GM04504 (cell line): ENCODE measurements around the gene AXIN1.
A peak's percentile ranks its signal among the peaks of the same experiment; 100 is the strongest.
"Not testable (repeated sequence)": the region's sequence is repeated elsewhere in the genome, so short reads cannot be mapped to it uniquely, and the experiment has no call there.

ENCODE experiments used
- DNase-seq: peaks from one replicate; pipeline ENCODE4 v3.0.0-alpha.2; 2012; ENCODE audit warnings: low read depth

AXIN1 gene

GRCh38 chr16:381012-381788, 28.7 kb upstream of the AXIN1 start:
- no peak for DNase-seq

GRCh38 chr16:380762-381011, 28.2 kb upstream of the AXIN1 start:
- DNase-seq: no peak

DNA sequence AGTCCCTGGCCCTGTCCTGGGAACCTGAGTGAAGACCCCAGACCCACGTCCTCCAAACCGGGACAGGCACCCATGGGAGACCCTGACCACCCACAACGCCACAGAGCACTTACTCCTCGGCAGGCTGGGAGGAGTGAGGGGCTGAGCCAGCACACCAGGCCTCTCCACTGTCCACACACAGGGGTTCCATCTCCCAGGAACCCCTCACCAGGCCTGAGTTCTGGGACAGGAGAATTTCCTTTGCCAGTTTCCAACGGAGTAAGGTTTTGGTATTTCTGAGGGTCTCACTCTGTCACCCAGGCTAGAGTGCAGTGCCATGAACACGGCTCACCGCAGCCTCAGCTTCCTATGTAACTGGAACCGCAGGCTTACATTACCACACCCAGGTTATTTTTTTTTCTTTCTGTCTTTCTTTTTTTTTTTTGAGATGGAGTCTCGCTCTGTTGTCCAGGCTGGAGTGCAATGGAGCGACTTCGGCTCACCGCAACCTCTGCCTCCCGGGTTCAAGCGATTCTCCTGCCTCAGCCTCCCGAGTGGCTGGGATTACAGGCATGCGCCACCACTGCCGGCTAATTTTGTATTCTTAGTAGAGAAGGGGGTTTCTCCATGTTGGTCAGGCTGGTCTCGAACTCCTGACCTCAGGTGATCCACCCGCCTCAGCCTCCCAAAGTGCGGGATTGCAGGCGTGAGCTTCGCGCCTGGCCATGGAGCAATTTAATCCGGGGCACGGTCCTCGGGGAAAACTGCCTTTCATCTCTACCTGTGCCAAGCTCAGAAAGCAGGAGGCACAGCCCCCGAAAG, 27.6 kb upstream of the AXIN1 start:
- DNase-seq: no peak

GRCh38 chr16:379183-379960, 26.8 kb upstream of the AXIN1 start:
- DNase-seq: no peak

- DNase-seq: no peak
Observed at GRCh38 chr16:378821-379182, 26.3 kb upstream of the AXIN1 start.

- DNase-seq: not testable (repeated sequence)
Observed at GRCh38 chr16:378113-378820, 25.7 kb upstream of the AXIN1 start.

- DNase-seq: no peak
Observed at GRCh38 chr16:377419-377951, 25.0 kb upstream of the AXIN1 start.

GRCh38 chr16:376817-377418, 24.4 kb upstream of the AXIN1 start:
- DNase-seq: no peak

- no peak for DNase-seq
Observed at GRCh38 chr16:375927-376816, 23.6 kb upstream of the AXIN1 start.

DNA sequence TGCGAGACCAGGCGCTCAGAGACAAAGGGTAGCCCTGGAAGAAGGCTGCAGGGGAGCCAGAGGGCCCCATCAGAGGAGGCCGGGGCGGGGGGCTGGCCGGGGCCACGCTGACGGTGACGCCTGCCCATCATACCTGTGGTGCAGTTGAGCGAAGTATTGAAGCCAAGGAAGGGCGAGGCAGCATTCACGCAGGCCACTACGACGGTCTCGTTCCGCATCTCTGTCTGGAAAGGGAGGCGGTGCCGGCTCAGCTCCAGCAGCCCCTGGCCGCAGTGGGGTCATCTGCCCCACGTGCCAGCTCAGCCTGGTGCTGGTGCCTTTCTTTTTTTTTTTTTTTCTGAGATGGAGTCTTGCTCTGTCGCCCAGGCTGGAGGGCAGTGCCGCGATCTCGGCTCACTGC, 22.7 kb upstream of the AXIN1 start:
- no peak for DNase-seq

DNA sequence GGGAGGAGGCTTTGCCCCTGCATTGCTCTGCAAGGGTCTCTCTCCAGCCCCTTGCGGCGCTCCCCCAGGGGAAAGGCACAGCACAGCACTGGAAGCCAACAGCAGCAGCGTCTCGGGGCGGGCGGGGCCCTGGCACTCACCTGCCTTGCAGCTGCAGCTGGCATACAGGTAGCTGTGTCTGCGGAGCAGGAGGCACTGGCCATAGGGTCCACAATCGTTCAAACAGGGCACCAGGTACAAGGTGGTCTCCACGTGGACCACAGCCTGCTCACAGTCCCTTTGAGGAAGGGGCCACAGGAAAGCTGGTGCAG, 22.0 kb upstream of the AXIN1 start:
- DNase-seq: no peak

- no peak for DNase-seq
Observed at GRCh38 chr16:373848-374615, 21.5 kb upstream of the AXIN1 start.

DNA sequence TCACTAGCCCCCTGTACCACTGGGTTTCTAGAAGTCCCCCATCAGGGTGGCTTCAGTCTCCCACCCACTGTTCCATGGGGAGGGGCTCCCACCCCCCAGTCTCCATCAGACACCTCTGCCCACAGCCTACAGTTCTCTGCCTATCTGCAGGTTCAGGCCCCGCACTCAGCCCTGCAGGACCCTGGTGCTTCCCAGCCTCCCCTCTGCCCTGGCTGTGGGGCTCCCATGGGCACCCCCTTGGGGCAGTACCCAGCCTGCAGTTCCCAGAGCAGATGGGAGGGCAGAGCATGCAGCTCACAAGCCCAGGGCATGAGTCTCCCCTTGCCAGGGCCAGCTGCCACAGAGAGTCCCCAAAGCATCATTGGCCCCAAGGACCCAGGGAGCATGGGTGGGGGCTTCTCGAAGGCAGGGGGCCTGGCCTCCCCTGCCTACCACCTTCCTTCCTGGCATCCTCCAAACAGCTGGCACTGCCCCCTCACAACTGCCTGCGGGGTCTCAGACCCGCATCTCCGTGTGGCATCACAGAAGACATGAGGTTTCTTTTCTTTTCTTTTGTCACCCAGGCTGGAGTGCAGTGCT, 20.6 kb upstream of the AXIN1 start:
- no peak for DNase-seq

- no peak for DNase-seq
Observed at GRCh38 chr16:372302-372983, 19.9 kb upstream of the AXIN1 start.

GRCh38 chr16:371515-372301, 19.2 kb upstream of the AXIN1 start:
- no peak for DNase-seq

DNA sequence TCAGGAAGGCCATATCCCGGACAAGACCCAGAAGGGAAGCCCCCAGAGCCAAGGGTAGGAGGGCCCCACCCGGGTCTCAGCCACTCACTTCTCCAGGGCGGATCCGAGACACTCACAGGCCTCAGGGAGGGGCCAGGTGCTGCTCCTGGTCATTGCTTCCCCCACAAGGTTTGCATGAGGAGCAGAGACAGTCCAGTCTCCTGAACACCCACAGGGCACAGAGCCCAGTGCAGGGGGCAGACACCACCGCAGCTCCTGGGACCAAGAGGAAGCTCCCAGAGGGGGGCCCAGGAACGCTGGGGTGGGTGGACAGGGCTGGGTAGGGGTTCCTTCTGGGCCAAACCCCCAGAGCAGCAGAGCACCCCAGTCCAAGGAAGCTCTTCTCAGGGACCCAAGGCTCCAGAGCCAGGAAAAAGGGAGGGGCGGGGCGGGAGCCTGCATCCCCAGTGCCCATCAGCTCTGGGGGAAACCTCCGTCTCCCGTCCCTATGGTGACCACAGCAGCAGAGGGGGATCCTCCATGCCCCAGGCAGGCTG, 18.5 kb upstream of the AXIN1 start:
- DNase-seq: no peak

- DNase-seq: peak; percentile 89
Observed at GRCh38 chr16:370443-370842, 17.9 kb upstream of the AXIN1 start, which contains the start of gene MRPL28. TSS of gene MRPL28 (minus strand) at chr16:370538. CDS start at chr16:370218, 320 bp downstream.

DNA sequence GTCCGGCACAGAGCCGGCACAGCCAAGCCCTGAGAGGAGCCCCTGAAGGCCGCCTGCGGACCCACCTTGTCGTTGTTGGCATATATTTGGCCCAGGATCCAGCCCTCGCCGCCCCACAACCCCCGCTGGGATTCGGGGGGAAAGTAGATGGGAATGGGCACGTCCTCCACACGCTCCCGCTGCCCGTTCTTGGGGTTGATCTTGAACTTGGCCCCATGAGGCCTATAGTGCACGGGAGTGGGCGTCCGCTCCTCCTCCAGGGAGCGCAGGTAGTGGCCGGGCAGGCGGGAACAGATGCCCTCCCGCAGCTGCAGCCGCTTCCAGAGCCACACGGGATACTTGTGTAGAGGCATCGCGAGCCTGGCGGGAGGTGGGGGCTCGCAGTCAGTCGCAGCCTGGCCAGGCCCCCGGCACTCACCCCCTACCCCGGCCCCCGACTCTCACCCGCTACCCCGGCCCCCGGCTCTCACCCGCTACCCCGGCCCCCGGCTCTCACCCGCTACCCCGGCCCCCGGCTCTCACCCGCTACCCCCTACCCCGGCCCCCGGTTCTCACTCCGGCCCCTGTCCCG, 17.4 kb upstream of the AXIN1 start:
- DNase-seq: no peak
